K562 (cell line): ENCODE measurements around the gene THAP2. TPM values are rescaled to one million over a fixed set of nuclear protein-coding genes. Genes with fewer than 3 reads are reported as not detected.

ENCODE experiments used
- BACH1 ChIP-seq: fragments of 200-800 bp; sonication (Bioruptor generic); IDR thresholded peaks from 2 replicates; pipeline ENCODE4 v1.6.1; 2016; ENCODE audit warnings: missing genetic modification characterization, missing compliant biosample characterization
- CTCF ChIP-seq, 3 experiments: IDR thresholded peaks in 2 of 3; conservative IDR thresholded peaks in 1 of 3; 2 replicates each; pipeline ENCODE4 v1.5.1; 2011 to 2012; ENCODE audit warnings: low read length in 3 of 3, mild to moderate bottlenecking in 3 of 3, control low read depth in 2 of 3, improper control_type of control experiment in 1 of 3, inconsistent platforms in 1 of 3, low read depth in 1 of 3, mixed read lengths in 1 of 3, moderate library complexity in 1 of 3; ENCODE audit not compliant: insufficient read depth in 2 of 3
- HDAC1 ChIP-seq, 2 experiments: fragments of 450-650 bp; IDR thresholded peaks; 2 replicates each; pipeline ENCODE4 v1.6.1; 2016 to 2017; ENCODE audit warnings: inconsistent platforms in 1 of 2, mild to moderate bottlenecking in 1 of 2, moderate library complexity in 1 of 2
- POLR2G ChIP-seq: fragments of 200-400 bp; formaldehyde crosslinking; IDR thresholded peaks from 2 replicates; pipeline ENCODE4 v1.6.1; 2017; ENCODE audit warnings: low read depth, mild to moderate bottlenecking, antibody characterized with exemption, low read length, moderate library complexity
- TEAD4 ChIP-seq, 2 experiments: sonication (generic) in 1 of 2; formaldehyde crosslinking in 1 of 2; IDR thresholded peaks; 2 replicates each; pipeline versions ENCODE4 v1.6.1 to v1.8.0; 2012 to 2022; ENCODE audit warnings: borderline replicate concordance in 1 of 2, inconsistent platforms in 1 of 2, low read length in 1 of 2, mild to moderate bottlenecking in 1 of 2, missing genetic modification reagents in 1 of 2
- U2AF1 ChIP-seq: fragments of 200-400 bp; formaldehyde crosslinking; optimal IDR thresholded peaks from 2 replicates; pipeline ENCODE3; 2017; ENCODE audit warnings: mild to moderate bottlenecking, low read depth, low read length, moderate library complexity
- ZBTB40 ChIP-seq, 2 experiments: fragments of 450-650 bp in 1 of 2; sonication (generic) in 1 of 2; formaldehyde crosslinking in 1 of 2; IDR thresholded peaks; 2 replicates each; pipeline versions ENCODE4 v1.7.1 to v1.9.0; 2016 to 2022; ENCODE audit warnings: inconsistent platforms in 1 of 2, mild to moderate bottlenecking in 1 of 2, missing genetic modification reagents in 1 of 2
- ZNF696 ChIP-seq: fragments of 250-450 bp; sonication (Bioruptor Pico); conservative IDR thresholded peaks from 2 replicates; pipeline ENCODE4 v1.4.0; 2020; ENCODE audit warnings: mild to moderate bottlenecking, moderate library complexity
- ZNF780A ChIP-seq: fragments of 250-450 bp; sonication (Bioruptor Pico); IDR thresholded peaks from 2 replicates; pipeline ENCODE4 v1.5.0; 2021; ENCODE audit warnings: mild to moderate bottlenecking
- polyA plus RNA-seq, 8 experiments: library from polyadenylated mRNA; depleted of rRNA in 4 of 8; stranded (reverse) in 5 of 8; unstranded in 3 of 8; fragments of >200 nt; fragmentation: Nextera tagmentation in 2 of 8; fragmentation: Illumina TruSeq in 1 of 8; extraction: Ambion mirVana in 2 of 8; extraction: Trizol in 1 of 8; gene quantifications; 2 replicates each; pipeline versions ENCODE4 v1.2.1 to v1.2.3, GENCODE V29; 2011 to 2014; ENCODE audit warnings: inconsistent platforms in 1 of 8, missing spikeins in 1 of 8
- total RNA-seq, 7 experiments: library from RNA; depleted of rRNA in 6 of 7; stranded (reverse); fragments of >200 nt in 6 of 7; fragmentation: Illumina TruSeq in 2 of 7; extraction: Trizol in 2 of 7; gene quantifications; 2 replicates each; pipeline versions ENCODE4 v1.2.1 to v1.2.3, GENCODE V29; 2011 to 2021; ENCODE audit warnings: low replicate concordance in 1 of 7
- TF ChIP-seq, protein P1 (sequence below): fragments of 200-800 bp; sonication (Bioruptor generic); IDR thresholded peaks from 2 replicates; pipeline ENCODE4 v1.6.1; 2017; ENCODE audit warnings: missing genetic modification characterization, missing compliant biosample characterization
- TF ChIP-seq, protein P2 (sequence below): fragments of 450-650 bp; formaldehyde crosslinking; IDR thresholded peaks from 2 replicates; pipeline ENCODE4 v1.4.0; 2022; ENCODE audit warnings: missing genetic modification characterization

The THAP2 gene
- total and polyA plus RNA-seq, 9 of the 15 experiments (the other 6 are each of a cell fraction or from before 2014, with no cell fraction given), result 1.8 to 18.9 (median 7.3) TPM

DNA sequence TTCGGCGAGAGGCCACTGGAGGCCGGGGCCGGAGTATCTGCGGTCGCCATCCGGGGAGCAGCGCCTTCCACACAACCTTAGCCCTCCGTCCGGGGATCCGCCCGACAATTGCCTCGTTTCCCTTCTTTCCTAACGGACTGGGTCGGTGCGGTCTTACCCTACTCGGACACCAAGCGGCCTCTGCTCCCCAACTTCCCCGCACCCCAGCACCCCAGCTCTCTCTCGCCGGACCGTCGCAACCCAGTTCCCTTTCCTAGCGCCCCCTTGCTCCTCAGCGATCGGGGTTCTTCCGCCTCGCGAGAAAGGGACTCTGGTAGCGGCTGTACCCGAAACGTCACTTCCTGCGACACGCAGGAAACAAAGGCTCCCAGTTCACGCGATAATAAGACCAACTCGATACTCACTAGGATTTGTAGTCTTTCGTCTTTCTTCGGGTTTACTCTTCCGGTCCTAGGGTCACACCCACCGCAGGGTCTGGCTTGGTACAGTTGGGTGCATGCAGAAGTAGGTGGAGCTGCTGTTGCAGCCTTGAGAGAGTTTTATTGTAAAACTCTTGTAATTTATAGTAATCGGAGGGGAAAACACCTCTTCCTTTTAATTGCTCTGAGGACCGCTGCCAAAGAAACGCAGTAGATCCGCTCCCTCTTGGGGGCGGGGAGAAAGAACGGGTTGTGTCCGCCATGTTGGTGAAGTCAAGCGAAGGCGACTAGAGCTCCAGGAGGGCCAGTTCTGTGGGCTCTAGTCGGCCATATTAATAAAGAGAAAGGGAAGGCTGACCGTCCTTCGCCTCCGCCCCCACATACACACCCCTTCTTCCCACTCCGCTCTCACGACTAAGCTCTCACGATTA is at the start of gene THAP2, which contains the start of gene ZFC3H1 (continued):
- TF ChIP-seq ZBTB40 (IDR thresholded peaks at IDR 0.05), result peak; percentile 98
- no peak for TF ChIP-seq ZBTB40 (CRISPR knock-in tag; IDR thresholded peaks at IDR 0.05)
- TF ChIP-seq ZNF780A, result no peak
- peak in 1 of 2 experiments; percentile 44; a peak in 2 of 4 replicates for TF ChIP-seq HDAC1 (IDR thresholded peaks at IDR 0.05)
- peak; percentile 77; the same call in 1 of the 2 replicates for TF ChIP-seq BACH1 (tag)
- TF ChIP-seq U2AF1, result no peak
- TF ChIP-seq TEAD4 (IDR thresholded peaks at IDR 0.05; ENCODE audit: low read length), result 0 out of 2 replicates have a peak, but pooled peaks have one; percentile 12
- TF ChIP-seq TEAD4 (CRISPR knock-in tag; IDR thresholded peaks at IDR 0.05; ENCODE audit: borderline replicate concordance), result no peak
- TF ChIP-seq CTCF (IDR thresholded peaks at IDR 0.05 in 2 of 3, conservative IDR thresholded peaks at IDR 0.05 in 1 of 3; ENCODE audit: insufficient read depth in 2 of 3, low read depth in 1 of 3, low read length in 3 of 3), result peak in 2 of 3 experiments; percentile 50 to 53; a peak in 4 of 6 replicates
- TF ChIP-seq ZNF696, result no peak
- TF ChIP-seq, protein P1, sequence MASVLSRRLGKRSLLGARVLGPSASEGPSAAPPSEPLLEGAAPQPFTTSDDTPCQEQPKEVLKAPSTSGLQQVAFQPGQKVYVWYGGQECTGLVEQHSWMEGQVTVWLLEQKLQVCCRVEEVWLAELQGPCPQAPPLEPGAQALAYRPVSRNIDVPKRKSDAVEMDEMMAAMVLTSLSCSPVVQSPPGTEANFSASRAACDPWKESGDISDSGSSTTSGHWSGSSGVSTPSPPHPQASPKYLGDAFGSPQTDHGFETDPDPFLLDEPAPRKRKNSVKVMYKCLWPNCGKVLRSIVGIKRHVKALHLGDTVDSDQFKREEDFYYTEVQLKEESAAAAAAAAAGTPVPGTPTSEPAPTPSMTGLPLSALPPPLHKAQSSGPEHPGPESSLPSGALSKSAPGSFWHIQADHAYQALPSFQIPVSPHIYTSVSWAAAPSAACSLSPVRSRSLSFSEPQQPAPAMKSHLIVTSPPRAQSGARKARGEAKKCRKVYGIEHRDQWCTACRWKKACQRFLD (CRISPR knock-in tag), result peak; percentile 80; the same call in 1 of the 2 replicates
- peak; percentile 90 for TF ChIP-seq POLR2G
- TF ChIP-seq, protein P2, sequence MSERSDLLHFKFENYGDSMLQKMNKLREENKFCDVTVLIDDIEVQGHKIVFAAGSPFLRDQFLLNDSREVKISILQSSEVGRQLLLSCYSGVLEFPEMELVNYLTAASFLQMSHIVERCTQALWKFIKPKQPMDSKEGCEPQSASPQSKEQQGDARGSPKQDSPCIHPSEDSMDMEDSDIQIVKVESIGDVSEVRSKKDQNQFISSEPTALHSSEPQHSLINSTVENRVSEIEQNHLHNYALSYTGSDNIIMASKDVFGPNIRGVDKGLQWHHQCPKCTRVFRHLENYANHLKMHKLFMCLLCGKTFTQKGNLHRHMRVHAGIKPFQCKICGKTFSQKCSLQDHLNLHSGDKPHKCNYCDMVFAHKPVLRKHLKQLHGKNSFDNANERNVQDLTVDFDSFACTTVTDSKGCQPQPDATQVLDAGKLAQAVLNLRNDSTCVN (CRISPR knock-in tag), result no peak
